T-cell (primary cell): ENCODE data around the gene PCK2. TPM values are rescaled to one million over a fixed set of nuclear protein-coding genes. Genes with fewer than 3 reads are reported as not detected.
A peak's percentile ranks its signal among the peaks of the same experiment; 100 is the strongest.

Experiments
- ATAC-seq, 4 experiments: fragments of 200-7000 bp in 3 of 4; fragments of 150-1000 bp in 1 of 4; cut with Tn5 transposase; replicated peaks in 1 of 4; 1 replicate in 3 of 4; 2 replicates in 1 of 4; pipeline ENCODE4 v1.10.0; 2021; ENCODE audit warnings: moderate library complexity in 3 of 4, mild to moderate bottlenecking in 2 of 4, moderate number of reproducible peaks in 1 of 4
- CTCF ChIA-PET, 2 donors: fragments of 300-600 bp; sonication (Branson Sonifier 250); formaldehyde crosslinking; loops; one replicate each; lab custom pipeline; 2022; ENCODE audit warnings: antibody characterized with exemption in 2 of 2; lab: Charles Lee
- POLR2A ChIA-PET, 2 donors: fragments of 300-600 bp; sonication (Branson Sonifier 250); formaldehyde crosslinking; loops; one replicate each; lab custom pipeline; 2022; ENCODE audit warnings: antibody characterized with exemption in 2 of 2; lab: Charles Lee
- DNase-seq, 35 experiments: peaks; one replicate each; pipeline versions ENCODE4 v3.0.0 to v3.0.0-alpha.2; 2013 to 2023
- H3K27ac ChIP-seq: one replicate; pipeline ENCODE4 v1.5.1; 2013; ENCODE audit warnings: low read length
- H3K27me3 ChIP-seq, 2 experiments: replicated peaks in 1 of 2; 1 replicate in 1 of 2; 2 replicates in 1 of 2; pipeline versions ENCODE4 v1.6.1 to v1.7.0; 2013; ENCODE audit warnings: low read length in 1 of 2, mixed read lengths in 1 of 2; ENCODE audit not compliant: control insufficient read depth in 2 of 2, insufficient read depth in 2 of 2; ENCODE audit errors: extremely low read depth in 1 of 2
- H3K36me3 ChIP-seq, 2 donors: 1 replicate in 1 of 2; 2 replicates in 1 of 2; pipeline versions ENCODE4 v1.6.1 to v1.7.0; 2013; ENCODE audit warnings: low read length in 1 of 2; ENCODE audit not compliant: control insufficient read depth in 2 of 2, insufficient read depth in 1 of 2; ENCODE audit errors: extremely low read depth in 1 of 2
- H3K4me1 ChIP-seq, 2 experiments: 1 replicate in 1 of 2; 2 replicates in 1 of 2; pipeline versions ENCODE4 v1.6.1 to v1.7.0; 2013; ENCODE audit warnings: low read length in 2 of 2, mixed read lengths in 1 of 2; ENCODE audit not compliant: insufficient read depth in 2 of 2, control insufficient read depth in 1 of 2; ENCODE audit errors: extremely low read depth in 1 of 2
- H3K4me3 ChIP-seq, 2 donors: 1 replicate in 1 of 2; 2 replicates in 1 of 2; pipeline versions ENCODE4 v1.5.1 to v1.7.0; 2013; ENCODE audit warnings: mild to moderate bottlenecking in 2 of 2, low read length in 1 of 2, moderate library complexity in 1 of 2; ENCODE audit not compliant: control insufficient read depth in 1 of 2; ENCODE audit errors: extremely low read depth in 1 of 2
- H3K9me3 ChIP-seq: 2 replicates; pipeline ENCODE4 v1.7.0; 2013
- H3K27ac Mint-ChIP-seq, 2 donors: one replicate each; pipeline ENCODE4 v1.8.0; 2020 to 2021; ENCODE audit warnings: mild to moderate bottlenecking in 2 of 2, mixed read lengths in 2 of 2
- H3K27me3 Mint-ChIP-seq, 2 donors: one replicate each; pipeline ENCODE4 v1.8.0; 2021 to 2022; ENCODE audit warnings: mixed read lengths in 2 of 2
- H3K36me3 Mint-ChIP-seq: one replicate; pipeline ENCODE4 v1.8.0; 2021; ENCODE audit warnings: mixed read lengths
- H3K4me1 Mint-ChIP-seq, 3 donors: one replicate each; pipeline ENCODE4 v1.8.0; 2020 to 2022; ENCODE audit warnings: mixed read lengths in 3 of 3, mild to moderate bottlenecking in 1 of 3
- H3K4me3 Mint-ChIP-seq, 3 donors: one replicate each; pipeline ENCODE4 v1.8.0; 2020 to 2022; ENCODE audit warnings: mild to moderate bottlenecking in 3 of 3, mixed read lengths in 3 of 3, moderate library complexity in 3 of 3
- H3K9me3 Mint-ChIP-seq, 3 donors: one replicate each; pipeline ENCODE4 v1.8.0; 2020 to 2022; ENCODE audit warnings: mixed read lengths in 3 of 3
- WGBS: methylation state at CpG from one replicate; pipeline ENCODE4 v1.1.5; 2013; ENCODE audit warnings: missing lambda C conversion rate; ENCODE audit not compliant: insufficient coverage; 5-methylcytosine and 5-hydroxymethylcytosine counted together
- total RNA-seq, 35 experiments: library from RNA in 6 of 35; stranded (reverse) in 6 of 35; fragments of 120-200 nt in 1 of 35; gene quantifications; one replicate each; pipeline versions ENCODE4 v1.2.1 to v1.2.4 and lab custom pipeline; 2013 to 2026

The PCK2 gene
- total RNA-seq, 5 donors from 2014 or later (not counting 1 experiment from before 2014, with no cell fraction given): 11.8 to 35.5 (median 29.4) TPM

DNA sequence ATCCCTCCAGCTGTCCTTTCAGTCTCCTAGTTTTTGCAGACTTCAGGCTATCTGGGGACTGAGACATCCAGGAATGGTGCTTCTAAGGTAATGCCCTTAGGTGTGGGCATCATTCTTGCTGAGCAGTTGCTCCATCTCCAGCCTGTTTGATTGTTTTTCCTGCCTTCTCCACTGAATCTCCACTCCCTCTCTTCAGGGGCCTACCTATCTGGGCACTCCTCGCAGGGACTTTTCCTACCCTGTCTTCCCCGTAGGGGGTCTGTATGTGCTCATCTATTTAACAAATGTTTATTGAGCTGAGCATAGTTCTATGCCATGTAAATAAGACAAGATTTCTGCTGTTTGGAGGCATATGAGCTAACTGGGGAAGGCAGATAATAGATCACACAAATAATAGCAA is 38.9 kb downstream of the PCK2 start:
- Histone ChIP-seq H3K4me1 (peaks cover 17 to 40% of the 10 kb centered on the region in 2 experiments), H3K36me3 (peaks cover 0 to 10% of the 10 kb centered on the region in 2 donors), H3K9me3 (no peaks in the 10 kb centered on the region), H3K27me3 (no peaks in the 10 kb centered on the region), H3K27ac (peak overlapping the region; percentile 67), H3K4me3 (peak overlapping the region in 1 of 2 donors; percentile 40)
- Mint-ChIP-seq H3K4me1 (peaks cover 37 to 45% (median 40%) of the 10 kb centered on the region in 3 donors), H3K27me3 (no peaks in the 10 kb centered on the region), H3K27ac (peak overlapping the region; percentile 91 to 94), H3K9me3 (no peaks in the 10 kb centered on the region), H3K36me3 (peaks cover 3% of the 10 kb centered on the region), H3K4me3 (peak overlapping the region in 1 of 3 donors; percentile 61)
- ATAC-seq (no peak), DNase-seq (no peak)
- ChIA-PET POLR2A (interaction anchor here in 1 of 2 donors (0.8 kb wide), 2 partner anchors 11 to 170 kb away, joined by 4 to 6 read pairs; no protein-coding TSS in a partner anchor), CTCF (no interaction called here)
- WGBS: no CpG with 5 or more reads among the region's 2 CpGs

GRCh38 chr14:24133735-24134134 is 39.6 kb downstream of the PCK2 start:
- no peak overlapping the region for H3K4me3 ChIP-seq
- H3K36me3 ChIP-seq: peaks cover 6 to 17% of the 10 kb centered on the region in 2 donors
- peaks cover 17 to 48% of the 10 kb centered on the region in 2 experiments for H3K4me1 ChIP-seq
- H3K27ac ChIP-seq: no peak overlapping the region
- Mint-ChIP-seq H3K4me1 (peaks cover 44 to 53% (median 48%) of the 10 kb centered on the region in 3 donors), H3K36me3 (peaks cover 9% of the 10 kb centered on the region), H3K4me3 (no peak overlapping the region), H3K27me3 (no peaks in the 10 kb centered on the region), H3K9me3 (no peaks in the 10 kb centered on the region), H3K27ac (peak overlapping the region in 1 of 2 donors; percentile 94)
- ChIA-PET CTCF (interaction anchor here (0.7 to 1.5 kb wide), 4 partner anchors 13 to 92 kb away, joined by 3 to 9 read pairs (median 4); partner anchors contain the start of genes IRF9 (in 1 of the 2) and RNF31 (in 1 of the 2)), POLR2A (interaction anchor here (0.6 to 0.8 kb wide), 4 partner anchors 11 to 296 kb away, joined by 4 to 6 read pairs (median 5); partner anchors contain the start of genes DCAF11 (in 1 of the 2), KHNYN (in 1 of the 2) and NRL (in 1 of the 2))
- no peak for ATAC-seq
- WGBS: no CpG with 5 or more reads among the region's 1 CpG
- H3K27me3 ChIP-seq: no peaks in the 10 kb centered on the region
- no peaks in the 10 kb centered on the region for H3K9me3 ChIP-seq
- DNase-seq: no peak

- ChIA-PET POLR2A (interaction anchor here (0.6 to 1.9 kb wide), 6 partner anchors 12 to 106 kb away, joined by 3 to 7 read pairs (median 4); partner anchors contain the start of genes DCAF11 (in 1 of the 2), IRF9 (in 1 of the 2), NRL (in 1 of the 2) and RNF31 (in 1 of the 2)), CTCF (interaction anchor here in 1 of 2 donors (0.6 to 3.1 kb wide), 7 partner anchors 12 to 119 kb away, joined by 3 to 18 read pairs (median 6); partner anchors contain the start of genes DCAF11, IRF9, NRL and PSME2)
- peaks cover 22 to 63% of the 10 kb centered on the region in 2 experiments for H3K4me1 ChIP-seq
- H3K36me3 ChIP-seq: peaks cover 13 to 24% of the 10 kb centered on the region in 2 donors
- no peaks in the 10 kb centered on the region for H3K9me3 Mint-ChIP-seq
- 24% methylated on average over 9 of the region's 9 CpGs for WGBS
- ATAC-seq: peak in 2 of 4 experiments; percentile 0 to 1
- H3K4me3 Mint-ChIP-seq: peak overlapping the region; percentile 89 to 97 (median 91)
- H3K27me3 ChIP-seq: no peaks in the 10 kb centered on the region
- peak in 1 of 35 experiments; percentile 10 for DNase-seq
- H3K27ac Mint-ChIP-seq: peak overlapping the region; percentile 91 to 95
- peaks cover 17% of the 10 kb centered on the region for H3K36me3 Mint-ChIP-seq
- H3K27me3 Mint-ChIP-seq: no peaks in the 10 kb centered on the region
- H3K4me3 ChIP-seq: peak overlapping the region; percentile 49 to 53
- no peaks in the 10 kb centered on the region for H3K9me3 ChIP-seq
- peaks cover 62 to 67% (median 64%) of the 10 kb centered on the region in 3 donors for H3K4me1 Mint-ChIP-seq
- H3K27ac ChIP-seq: peak overlapping the region; percentile 46
Observed at GRCh38 chr14:24135584-24135833, 41.4 kb downstream of the PCK2 start.

GRCh38 chr14:24135834-24136683 is 41.9 kb downstream of the PCK2 start, which contains the start of gene PSME1:
Gene PSME1 (plus strand): TSS chr14:24136194. CDS start chr14:24136263, 69 bp downstream.
- ATAC-seq (peak; percentile 94 to 98 (median 95)), DNase-seq (peak; percentile 80 to 97 (median 92))
- H3K27ac Mint-ChIP-seq: peak within 1 kb of the TSS; percentile 91 to 95
- no peaks in the 10 kb centered on the region for H3K9me3 ChIP-seq
- POLR2A ChIA-PET: interaction anchor here (0.6 to 1.9 kb wide), 12 partner anchors 9 to 307 kb away, joined by 3 to 9 read pairs (median 4); partner anchors contain the start of genes DCAF11 (in 1 of the 2), IRF9 (in 1 of the 2), NRL (in 1 of the 2) and RNF31 (in 1 of the 2)
- H3K36me3 Mint-ChIP-seq: peaks cover 17% of the 10 kb centered on the region
- under 1% methylated on average over 73 of the region's 75 CpGs for WGBS
- no peaks in the 10 kb centered on the region for H3K27me3 ChIP-seq
- peaks cover 64 to 68% (median 67%) of the 10 kb centered on the region in 3 donors for H3K4me1 Mint-ChIP-seq
- peaks cover 13 to 24% of the 10 kb centered on the region in 2 donors for H3K36me3 ChIP-seq
- peaks cover 22 to 67% of the 10 kb centered on the region in 2 experiments for H3K4me1 ChIP-seq
- peak within 1 kb of the TSS; percentile 89 to 97 (median 91) for H3K4me3 Mint-ChIP-seq
- peak within 1 kb of the TSS; percentile 79 for H3K27ac ChIP-seq
- CTCF ChIA-PET: interaction anchor here in 1 of 2 donors (0.6 to 3.1 kb wide), 7 partner anchors 11 to 118 kb away, joined by 3 to 18 read pairs (median 6); partner anchors contain the start of genes DCAF11, IRF9, NRL and PSME2
- no peaks in the 10 kb centered on the region for H3K27me3 Mint-ChIP-seq
- peak within 1 kb of the TSS; percentile 78 to 84 for H3K4me3 ChIP-seq
- no peaks in the 10 kb centered on the region for H3K9me3 Mint-ChIP-seq

GRCh38 chr14:24136684-24137528 is 42.8 kb downstream of the PCK2 start:
- POLR2A ChIA-PET: interaction anchor here (0.9 to 1.9 kb wide), 5 partner anchors 10 to 77 kb away, joined by 3 to 7 read pairs (median 4); partner anchors contain the start of genes DCAF11 (in 1 of the 2), NRL (in 1 of the 2), RNF31 (in 1 of the 2) and TM9SF1 (in 1 of the 2)
- H3K4me1 ChIP-seq: peaks cover 21 to 65% of the 10 kb centered on the region in 2 experiments

More at GRCh38 chr14:24136684-24137528, 42.8 kb downstream of the PCK2 start:
- CTCF ChIA-PET: interaction anchor here (0.7 to 3.1 kb wide), 5 partner anchors 10 to 24 kb away, joined by 3 to 18 read pairs (median 14); partner anchors contain the start of genes PSME2 (in 2 of the 2), RNF31 (in 2 of the 2), DCAF11 (in 1 of the 2) and IRF9 (in 1 of the 2)
- ATAC-seq (no peak), DNase-seq (peak in 1 of 35 experiments; percentile 15)
- peaks cover 13 to 24% of the 10 kb centered on the region in 2 donors for H3K36me3 ChIP-seq
- no peaks in the 10 kb centered on the region for H3K27me3 ChIP-seq
- H3K27ac Mint-ChIP-seq: peak overlapping the region; percentile 90 to 94
- no peaks in the 10 kb centered on the region for H3K27me3 Mint-ChIP-seq
- H3K27ac ChIP-seq: peak overlapping the region; percentile 79
- H3K4me3 Mint-ChIP-seq: peak overlapping the region; percentile 83 to 97 (median 88)
- H3K4me3 ChIP-seq: peak overlapping the region; percentile 78 to 84
- H3K36me3 Mint-ChIP-seq: peaks cover 17% of the 10 kb centered on the region
- peaks cover 64 to 68% (median 67%) of the 10 kb centered on the region in 3 donors for H3K4me1 Mint-ChIP-seq
- H3K9me3 ChIP-seq: no peaks in the 10 kb centered on the region
- H3K9me3 Mint-ChIP-seq: no peaks in the 10 kb centered on the region
- WGBS: 6% methylated on average over 6 of the region's 13 CpGs
